Measurements from ENCODE around the gene SLITRK6.
"Not testable (repeated sequence)": the region's sequence is repeated elsewhere in the genome, so short reads cannot be mapped to it uniquely, and the experiment has no call there.

The SLITRK6 gene

GRCh38 chr13:85799097-85799582, at the start of gene SLITRK6:
TSS of gene SLITRK6 (minus strand) at chr13:85799419. CDS start at chr13:85796508, 2,911 bp downstream.
- DNase-seq (ENCODE audit: low spot score) = no peak

GRCh38 chr13:85847012-85847411, 47.8 kb upstream of the SLITRK6 start:
- DNase-seq (ENCODE audit: low spot score) = no peak

GRCh38 chr13:85841427-85841826, 42.2 kb upstream of the SLITRK6 start:
- no peak for DNase-seq (ENCODE audit: low spot score)

GRCh38 chr13:85833921-85834320, 34.7 kb upstream of the SLITRK6 start:
- no peak for DNase-seq (ENCODE audit: low spot score)

- DNase-seq (ENCODE audit: low spot score) = peak; percentile 12
Measured at GRCh38 chr13:85828094-85828684, 29.0 kb upstream of the SLITRK6 start.

GRCh38 chr13:85825454-85825853, 26.2 kb upstream of the SLITRK6 start:
- no peak for DNase-seq (ENCODE audit: low spot score)

- no peak for DNase-seq (ENCODE audit: low spot score)
Measured at GRCh38 chr13:85823832-85824231, 24.6 kb upstream of the SLITRK6 start.

GRCh38 chr13:85819513-85819912, 20.3 kb upstream of the SLITRK6 start:
- no peak for DNase-seq (ENCODE audit: low spot score)

GRCh38 chr13:85816413-85816812, 17.2 kb upstream of the SLITRK6 start:
- no peak for DNase-seq (ENCODE audit: low spot score)

- no peak for DNase-seq (ENCODE audit: low spot score)
Measured at GRCh38 chr13:85812282-85812681, 13.1 kb upstream of the SLITRK6 start.

- no peak for DNase-seq (ENCODE audit: low spot score)
Measured at GRCh38 chr13:85808811-85809210, 9.6 kb upstream of the SLITRK6 start.

- DNase-seq (ENCODE audit: low spot score) = peak; percentile 51
Measured at GRCh38 chr13:85806553-85807175, 7.4 kb upstream of the SLITRK6 start.

- DNase-seq (ENCODE audit: low spot score) = no peak
Measured at GRCh38 chr13:85798556-85798955, 663 bp downstream of the SLITRK6 start.

- no peak for DNase-seq (ENCODE audit: low spot score)
Measured at GRCh38 chr13:85797311-85797710, 1.9 kb downstream of the SLITRK6 start.

GRCh38 chr13:85785205-85785604, 14.0 kb downstream of the SLITRK6 start:
- DNase-seq (ENCODE audit: low spot score) = no peak

- no peak for DNase-seq (ENCODE audit: low spot score)
Measured at GRCh38 chr13:85772367-85772766, 26.9 kb downstream of the SLITRK6 start.

GRCh38 chr13:85771856-85772255, 27.4 kb downstream of the SLITRK6 start:
- DNase-seq (ENCODE audit: low spot score) = no peak

GRCh38 chr13:85768946-85769345, 30.3 kb downstream of the SLITRK6 start:
- no peak for DNase-seq (ENCODE audit: low spot score)

GRCh38 chr13:85755123-85755522, 44.1 kb downstream of the SLITRK6 start:
- no peak for DNase-seq (ENCODE audit: low spot score)

- DNase-seq (ENCODE audit: low spot score) = not testable (repeated sequence)
Measured at GRCh38 chr13:85743201-85743770, 55.9 kb downstream of the SLITRK6 start.

Measured in activated CD4-positive, alpha-beta T cell treated with anti-CD3 and anti-CD28 coated beads, Interleukin-2, Interleukin-4, amounts not matched to agents 100 ng/mL and 50 ng/mL, durations not matched to agents 16 hours and 8 hours (primary cell).